ENCODE measurements around the gene CLIP1. TPM values are rescaled to one million over a fixed set of nuclear protein-coding genes. Genes with fewer than 3 reads are reported as not detected.
"Not testable (repeated sequence)": the region's sequence is repeated elsewhere in the genome, so short reads cannot be mapped to it uniquely, and the experiment has no call there.

CLIP1 gene
- total and polyA plus RNA-seq, 2 of the 13 experiments (the other 11 are each of a cell fraction or from before 2014, with no cell fraction given) = 28.9 to 43.7 TPM

GRCh38 chr12:122444071-122444470, 21.6 kb upstream of the CLIP1 start:
- ATAC-seq; POLR2A ChIA-PET; H2AFZ ChIP-seq (ENCODE audit: low read length); H4K20me1 ChIP-seq (ENCODE audit: insufficient read depth, low read length); H3K9me3 ChIP-seq (ENCODE audit: low read length); FAIRE-seq; H3K36me3 ChIP-seq (replicated peaks in 1 of 2; ENCODE audit: control insufficient read depth in 1 of 2, insufficient read depth in 2 of 2, low read length in 2 of 2); CTCF ChIA-PET (ENCODE audit: low intra/inter-chr PET ratio, low total read pairs); H3K9ac ChIP-seq (ENCODE audit: insufficient read depth, low read depth, low read length); in situ Hi-C loops (cut with HindIII; ENCODE audit: extremely low pct_ligation_motif_present, low pct_unique_long_range_greater_than_20kb); H3K27ac ChIP-seq (ENCODE audit: extremely low read length, insufficient read depth, low read length); H3K27me3 ChIP-seq (ENCODE audit: control insufficient read depth in 1 of 2, insufficient read depth in 2 of 2, low read length in 2 of 2); intact Hi-C loops (cut with micrococcal nuclease; ENCODE audit: unreplicated experiment); BruUV-seq (replicated peaks); H3K79me2 ChIP-seq (ENCODE audit: insufficient read depth, low read length); DNase-seq (ENCODE audit: low spot score); H3K4me3 ChIP-seq (replicated peaks in 1 of 3; ENCODE audit: insufficient read depth in 1 of 3, low read depth in 2 of 3, low read length in 3 of 3); H3K4me2 ChIP-seq (ENCODE audit: low read depth, low read length): not testable (repeated sequence)
- peak; percentile 69 for TF ChIP-seq ZNF121 (CRISPR knock-in tag; IDR thresholded peaks at IDR 0.05)
- WGBS (ENCODE audit: low lambda C conversion rate) = 70% methylated on average over 5 of the region's 5 CpGs
- H3K4me1 ChIP-seq (ENCODE audit: insufficient read depth, low read length) = peaks cover 21% of the 10 kb centered on the region

DNA sequence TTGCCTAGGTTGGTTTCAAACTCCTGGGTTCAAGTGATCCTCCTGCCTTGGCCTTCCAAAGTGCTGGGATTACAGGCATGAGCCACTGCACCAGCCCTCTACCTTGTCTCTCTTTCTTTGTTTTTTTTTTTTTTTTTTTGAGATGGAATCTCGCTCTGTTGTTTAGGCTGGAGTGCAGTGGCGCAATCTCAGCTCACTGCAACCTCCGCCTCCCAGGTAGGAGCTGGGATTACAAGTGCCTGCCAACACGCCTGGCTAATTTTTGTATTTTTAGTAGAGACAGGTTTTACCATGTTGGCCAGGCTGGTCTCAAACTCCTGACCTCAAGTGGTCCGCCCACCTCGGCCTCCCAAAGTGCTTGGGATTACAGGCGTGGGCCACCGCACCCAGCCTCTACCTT, 16.4 kb upstream of the CLIP1 start:
- BruUV-seq (replicated peaks); H3K4me3 ChIP-seq (replicated peaks in 1 of 3; ENCODE audit: insufficient read depth in 1 of 3, low read depth in 2 of 3, low read length in 3 of 3); H3K9me3 ChIP-seq (ENCODE audit: low read length); in situ Hi-C loops (cut with HindIII; ENCODE audit: extremely low pct_ligation_motif_present, low pct_unique_long_range_greater_than_20kb); H3K36me3 ChIP-seq (replicated peaks in 1 of 2; ENCODE audit: control insufficient read depth in 1 of 2, insufficient read depth in 2 of 2, low read length in 2 of 2); H3K9ac ChIP-seq (ENCODE audit: insufficient read depth, low read depth, low read length); H4K20me1 ChIP-seq (ENCODE audit: insufficient read depth, low read length); CTCF ChIA-PET (ENCODE audit: low intra/inter-chr PET ratio, low total read pairs); intact Hi-C loops (cut with micrococcal nuclease; ENCODE audit: unreplicated experiment); H3K27ac ChIP-seq (ENCODE audit: extremely low read length, insufficient read depth, low read length); DNase-seq (ENCODE audit: low spot score); POLR2A ChIA-PET; H3K27me3 ChIP-seq (ENCODE audit: control insufficient read depth in 1 of 2, insufficient read depth in 2 of 2, low read length in 2 of 2); H2AFZ ChIP-seq (ENCODE audit: low read length); FAIRE-seq; H3K79me2 ChIP-seq (ENCODE audit: insufficient read depth, low read length); TF ChIP-seq SOX13 (IDR thresholded peaks at IDR 0.05): not testable (repeated sequence)
- TF ChIP-seq GATAD2A (CRISPR knock-in tag; IDR thresholded peaks at IDR 0.05) (0 out of 2 replicates have a peak, but pooled peaks have one; percentile 20), CEBPB (IDR thresholded peaks at IDR 0.05; ENCODE audit: borderline replicate concordance, low read depth, low read length) (peak; percentile 65; the same call in 1 of the 2 replicates), SOX13 (CRISPR knock-in tag; conservative IDR thresholded peaks at IDR 0.05 in 1 of 2, IDR thresholded peaks at IDR 0.05 in 1 of 2) (0 out of 4 replicates have a peak, but pooled peaks of 1 of the 2 experiments have one; percentile 13), CEBPG (CRISPR knock-in tag; IDR thresholded peaks at IDR 0.05) (peak; percentile 59)
- TF ChIP-seq, protein P1, sequence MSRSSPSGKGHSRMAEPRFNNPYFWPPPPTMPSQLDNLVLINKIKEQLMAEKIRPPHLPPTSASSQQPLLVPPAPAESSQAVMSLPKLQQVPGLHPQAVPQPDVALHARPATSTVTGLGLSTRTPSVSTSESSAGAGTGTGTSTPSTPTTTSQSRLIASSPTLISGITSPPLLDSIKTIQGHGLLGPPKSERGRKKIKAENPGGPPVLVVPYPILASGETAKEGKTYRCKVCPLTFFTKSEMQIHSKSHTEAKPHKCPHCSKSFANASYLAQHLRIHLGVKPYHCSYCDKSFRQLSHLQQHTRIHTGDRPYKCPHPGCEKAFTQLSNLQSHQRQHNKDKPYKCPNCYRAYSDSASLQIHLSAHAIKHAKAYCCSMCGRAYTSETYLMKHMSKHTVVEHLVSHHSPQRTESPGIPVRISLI (CRISPR knock-in tag; IDR thresholded peaks at IDR 0.05; ENCODE audit: borderline replicate concordance) = peak; percentile 57
- peaks cover 18% of the 10 kb centered on the region for H3K4me1 ChIP-seq (ENCODE audit: insufficient read depth, low read length)
- 23% methylated on average over 8 of the region's 8 CpGs for WGBS (ENCODE audit: low lambda C conversion rate)
- ATAC-seq = peak; percentile 70
- H3K4me2 ChIP-seq (ENCODE audit: low read depth, low read length) = peak overlapping the region; percentile 33; the same call in 1 of the 2 replicates
